Neural cell (in vitro differentiated cells): ENCODE results near the gene IFT74. TPM values are rescaled to one million over a fixed set of nuclear protein-coding genes. Genes with fewer than 3 reads are reported as not detected.

ENCODE experiments used
- H2AFZ ChIP-seq: fragments of 200-600, 300-800 bp; sonication (generic), shearing (Covaris generic); 2 replicates; pipeline ENCODE4 v1.6.0; 2014; ENCODE audit warnings: low read depth, mild to moderate bottlenecking, antibody characterized with exemption, low read length, moderate library complexity
- H3F3A ChIP-seq: fragments of 200-600 bp; shearing (Covaris generic); 2 replicates; pipeline ENCODE4 v1.6.1; 2016; ENCODE audit warnings: mild to moderate bottlenecking, moderate library complexity, mixed read lengths, antibody characterized with exemption, low read length; ENCODE audit not compliant: insufficient read depth, poor library complexity, severe bottlenecking
- H3K27ac ChIP-seq: fragments of 200-600, 300-800 bp; sonication (generic), shearing (Covaris generic); 2 replicates; pipeline ENCODE4 v1.5.1; 2014; ENCODE audit warnings: mild to moderate bottlenecking, low read length, moderate library complexity
- H3K27me3 ChIP-seq: fragments of 300-800, 200-600 bp; sonication (generic), shearing (Covaris generic); 2 replicates; pipeline ENCODE4 v1.6.0; 2014; ENCODE audit warnings: mild to moderate bottlenecking, low read depth, low read length, moderate library complexity; ENCODE audit not compliant: insufficient read depth
- H3K36me3 ChIP-seq: fragments of 300-800, 200-600 bp; sonication (generic), shearing (Covaris generic); 2 replicates; pipeline ENCODE4 v1.5.1; 2014; ENCODE audit warnings: mild to moderate bottlenecking, antibody characterized with exemption, low read length, moderate library complexity; ENCODE audit not compliant: insufficient read depth
- H3K4me2 ChIP-seq: fragments of 300-800, 200-600 bp; sonication (generic), shearing (Covaris generic); 2 replicates; pipeline ENCODE4 v1.6.0; 2014; ENCODE audit warnings: mild to moderate bottlenecking, low read length
- H3K4me3 ChIP-seq: fragments of 300-800, 200-600 bp; sonication (generic), shearing (Covaris generic); 2 replicates; pipeline ENCODE4 v1.5.1; 2014; ENCODE audit warnings: mild to moderate bottlenecking, low read length, moderate library complexity
- H3K79me2 ChIP-seq: fragments of 200-600 bp; shearing (Covaris generic); replicated peaks from 2 replicates; pipeline ENCODE4 v1.6.0; 2014; ENCODE audit warnings: mild to moderate bottlenecking, low read length, moderate library complexity; ENCODE audit not compliant: insufficient read depth
- H3K9ac ChIP-seq: fragments of 300-800, 200-600 bp; sonication (generic), shearing (Covaris generic); 2 replicates; pipeline ENCODE4 v1.6.1; 2016; ENCODE audit warnings: mild to moderate bottlenecking, low read length, mixed read lengths
- H3K9me2 ChIP-seq: fragments of 200-600 bp; shearing (Covaris generic); 2 replicates; pipeline ENCODE4 v1.6.1; 2016; ENCODE audit warnings: mild to moderate bottlenecking, low read length, mixed read lengths; ENCODE audit not compliant: insufficient read depth
- H3K9me3 ChIP-seq: fragments of 200-600, 300-800 bp; sonication (generic), shearing (Covaris generic); 2 replicates; pipeline ENCODE4 v1.6.1; 2016; ENCODE audit warnings: mild to moderate bottlenecking, mixed run types, low read length, moderate library complexity, mixed read lengths
- H4K20me1 ChIP-seq: fragments of 200-600 bp; shearing (Covaris generic); 2 replicates; pipeline ENCODE4 v1.6.1; 2016; ENCODE audit warnings: mild to moderate bottlenecking, mixed run types; ENCODE audit not compliant: insufficient read depth
- CTCF ChIP-seq: fragments of 450-650 bp; IDR thresholded peaks from 2 replicates; pipeline ENCODE4 v1.5.1; 2014; ENCODE audit warnings: antibody characterized with exemption, mild to moderate bottlenecking, moderate library complexity; ENCODE audit not compliant: poor library complexity, severe bottlenecking
- EP300 ChIP-seq: fragments of 450-650 bp; conservative IDR thresholded peaks from 2 replicates; pipeline ENCODE4 v1.6.1; 2014; ENCODE audit warnings: antibody characterized with exemption, mild to moderate bottlenecking, moderate library complexity; ENCODE audit not compliant: poor library complexity, severe bottlenecking
- EZH2 ChIP-seq: fragments of 200-600, 300-800 bp; shearing (Covaris generic), sonication (generic); IDR thresholded peaks from 2 replicates; pipeline ENCODE4 v1.6.1; 2014; ENCODE audit warnings: antibody characterized with exemption, low read length, borderline replicate concordance, mild to moderate bottlenecking; ENCODE audit not compliant: insufficient read depth, poor library complexity, severe bottlenecking
- MXI1 ChIP-seq: fragments of 450-650 bp; conservative IDR thresholded peaks from 2 replicates; pipeline ENCODE4 v1.6.1; 2014; ENCODE audit warnings: antibody characterized with exemption, mild to moderate bottlenecking; ENCODE audit not compliant: poor library complexity, severe bottlenecking
- POLR2AphosphoS5 ChIP-seq: IDR thresholded peaks from 2 replicates; pipeline ENCODE4 v1.6.1; 2012
- RAD21 ChIP-seq: fragments of 450-650 bp; conservative IDR thresholded peaks from 2 replicates; pipeline ENCODE4 v1.6.1; 2014; ENCODE audit warnings: antibody characterized with exemption, mild to moderate bottlenecking, moderate library complexity
- REST ChIP-seq: IDR thresholded peaks from 2 replicates; pipeline ENCODE4 v1.6.1; 2012; ENCODE audit warnings: borderline replicate concordance
- SMC3 ChIP-seq: fragments of 450-650 bp; conservative IDR thresholded peaks from 2 replicates; pipeline ENCODE4 v1.6.1; 2014; ENCODE audit warnings: antibody characterized with exemption, mild to moderate bottlenecking, moderate library complexity; ENCODE audit not compliant: poor library complexity
- TAF1 ChIP-seq: IDR thresholded peaks from 2 replicates; pipeline ENCODE4 v1.6.1; 2012; ENCODE audit warnings: low read depth
- polyA plus RNA-seq: library from polyadenylated mRNA; depleted of rRNA; stranded (reverse); fragments of >200 nt; gene quantifications from 2 replicates; pipeline ENCODE4 v1.2.3, GENCODE V29; 2014

The IFT74 gene
- polyA plus RNA-seq, 1 donor from 2014 or later = 10.9 TPM

GRCh38 chr9:27073841-27074728 lies 117.9 kb downstream of the IFT74 start:
- no peak for TF ChIP-seq RAD21
- TF ChIP-seq SMC3 = no peak
- TF ChIP-seq POLR2AphosphoS5 = no peak
- TF ChIP-seq EZH2 = no peak
- no peak for TF ChIP-seq REST
- no peak for TF ChIP-seq EP300
- no peaks in the 10 kb centered on the region for H3K27me3 ChIP-seq
- H3K27ac ChIP-seq = no peak overlapping the region
- H4K20me1 ChIP-seq = no peaks in the 10 kb centered on the region
- no peaks in the 10 kb centered on the region for H3K36me3 ChIP-seq
- no peak overlapping the region for H3K9ac ChIP-seq
- H2AFZ ChIP-seq = no peak overlapping the region
- H3F3A ChIP-seq = no peaks in the 10 kb centered on the region
- no peaks in the 10 kb centered on the region for H3K79me2 ChIP-seq
- no peak overlapping the region for H3K4me2 ChIP-seq
- no peaks in the 10 kb centered on the region for H3K9me2 ChIP-seq
- no peak overlapping the region for H3K4me3 ChIP-seq
- no peaks in the 10 kb centered on the region for H3K9me3 ChIP-seq

- no peak overlapping the region for H3K4me2 ChIP-seq
- H3K27ac ChIP-seq = no peak overlapping the region
- H3K9me3 ChIP-seq = no peaks in the 10 kb centered on the region
- TF ChIP-seq EP300 = no peak
- TF ChIP-seq EZH2 = no peak
- no peak for TF ChIP-seq RAD21
- TF ChIP-seq SMC3 = no peak
- TF ChIP-seq MXI1 = no peak
- TF ChIP-seq REST = no peak
- no peak for TF ChIP-seq CTCF
- no peak for TF ChIP-seq POLR2AphosphoS5
- TF ChIP-seq TAF1 = no peak
- no peaks in the 10 kb centered on the region for H3K9me2 ChIP-seq
- no peaks in the 10 kb centered on the region for H4K20me1 ChIP-seq
- H3F3A ChIP-seq = no peaks in the 10 kb centered on the region
- no peak overlapping the region for H3K4me3 ChIP-seq
- no peaks in the 10 kb centered on the region for H3K79me2 ChIP-seq
- H3K9ac ChIP-seq = no peak overlapping the region
- H3K27me3 ChIP-seq = no peaks in the 10 kb centered on the region
- no peak overlapping the region for H2AFZ ChIP-seq
- no peaks in the 10 kb centered on the region for H3K36me3 ChIP-seq
Observed at GRCh38 chr9:27078685-27079084, 122.5 kb downstream of the IFT74 start.
